OCI-LY7 (cell line): ENCODE results near the gene CKLF.

Experiments
- EZH2phosphoT487 ChIP-seq: fragments of 200-600 bp; sonication (generic); IDR thresholded peaks from 2 replicates; pipeline ENCODE4 v1.6.1; 2018; ENCODE audit warnings: low read depth, borderline replicate concordance, mild to moderate bottlenecking, mixed run types, antibody characterized with exemption, low read length, moderate library complexity, mixed read lengths
- TF ChIP-seq, protein P1 (sequence below): fragments of 200-600 bp; sonication (generic); conservative IDR thresholded peaks from 2 replicates; pipeline ENCODE4 v1.5.1; 2014; ENCODE audit warnings: mild to moderate bottlenecking, antibody characterized with exemption, low read length, moderate library complexity, mixed read lengths

DNA sequence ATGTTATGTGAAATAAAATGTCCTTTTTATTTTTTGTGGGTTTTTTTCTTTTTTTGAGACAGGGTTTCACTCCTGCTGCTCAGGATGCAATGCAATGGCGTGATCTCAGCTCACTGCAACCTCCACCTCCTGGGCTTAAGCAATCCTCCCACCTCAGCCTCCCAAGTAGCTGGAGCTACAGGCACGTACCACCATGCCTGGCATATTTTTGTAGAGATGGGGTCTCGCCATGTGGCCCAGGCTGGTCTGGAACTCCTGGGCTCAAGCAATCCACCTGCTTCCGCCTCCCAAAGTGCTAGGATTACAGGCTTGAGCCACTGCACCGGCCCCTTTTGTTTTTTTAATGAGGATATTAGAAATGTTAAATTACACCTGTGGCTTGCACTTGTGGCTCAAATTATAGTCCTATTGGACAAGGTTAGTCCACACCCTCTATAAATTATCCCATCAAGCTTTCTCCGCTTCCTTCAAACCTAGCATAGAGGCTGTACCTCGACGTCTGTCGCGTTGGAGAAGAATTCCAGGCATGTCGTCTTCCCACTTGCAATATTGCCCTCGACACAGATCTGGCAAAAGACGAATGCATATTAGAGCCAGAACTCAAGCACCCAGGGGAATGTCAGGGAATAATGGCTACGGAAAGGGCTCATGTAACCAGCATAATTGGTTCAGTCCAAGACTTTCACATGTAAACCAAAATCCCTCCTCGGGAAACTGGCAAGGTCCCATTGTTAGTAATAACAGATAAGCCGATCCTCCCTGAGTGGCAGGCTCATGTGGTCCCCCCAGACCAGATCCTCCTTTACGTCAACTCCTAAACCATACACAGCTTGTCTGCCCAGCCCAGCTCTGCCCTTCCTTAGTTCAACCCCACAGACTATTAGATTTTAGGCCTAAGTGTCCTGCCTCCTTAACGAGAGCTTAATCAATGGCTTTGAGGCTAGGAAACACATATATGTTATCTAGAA is 10.7 kb upstream of the CKLF start:
- TF ChIP-seq, protein P1, sequence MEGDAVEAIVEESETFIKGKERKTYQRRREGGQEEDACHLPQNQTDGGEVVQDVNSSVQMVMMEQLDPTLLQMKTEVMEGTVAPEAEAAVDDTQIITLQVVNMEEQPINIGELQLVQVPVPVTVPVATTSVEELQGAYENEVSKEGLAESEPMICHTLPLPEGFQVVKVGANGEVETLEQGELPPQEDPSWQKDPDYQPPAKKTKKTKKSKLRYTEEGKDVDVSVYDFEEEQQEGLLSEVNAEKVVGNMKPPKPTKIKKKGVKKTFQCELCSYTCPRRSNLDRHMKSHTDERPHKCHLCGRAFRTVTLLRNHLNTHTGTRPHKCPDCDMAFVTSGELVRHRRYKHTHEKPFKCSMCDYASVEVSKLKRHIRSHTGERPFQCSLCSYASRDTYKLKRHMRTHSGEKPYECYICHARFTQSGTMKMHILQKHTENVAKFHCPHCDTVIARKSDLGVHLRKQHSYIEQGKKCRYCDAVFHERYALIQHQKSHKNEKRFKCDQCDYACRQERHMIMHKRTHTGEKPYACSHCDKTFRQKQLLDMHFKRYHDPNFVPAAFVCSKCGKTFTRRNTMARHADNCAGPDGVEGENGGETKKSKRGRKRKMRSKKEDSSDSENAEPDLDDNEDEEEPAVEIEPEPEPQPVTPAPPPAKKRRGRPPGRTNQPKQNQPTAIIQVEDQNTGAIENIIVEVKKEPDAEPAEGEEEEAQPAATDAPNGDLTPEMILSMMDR: no peak
- TF ChIP-seq EZH2phosphoT487: no peak
